BLaER1 (cell line): ENCODE data around the gene MROH2A.

Experiments used
- H3K27ac ChIP-seq: shearing (Covaris generic); formaldehyde crosslinking; 2 replicates; pipeline ENCODE4 v1.8.1; 2022
- H3K27me3 ChIP-seq: shearing (Covaris generic); formaldehyde crosslinking; 2 replicates; pipeline ENCODE4 v1.8.1; 2022
- H3K36me3 ChIP-seq: shearing (Covaris generic); formaldehyde crosslinking; 2 replicates; pipeline ENCODE4 v1.8.1; 2022
- H3K4me1 ChIP-seq: shearing (Covaris generic); formaldehyde crosslinking; 2 replicates; pipeline ENCODE4 v1.8.1; 2022
- H3K4me2 ChIP-seq: shearing (Covaris generic); formaldehyde crosslinking; 2 replicates; pipeline ENCODE4 v1.8.1; 2022
- H3K4me3 ChIP-seq: shearing (Covaris generic); formaldehyde crosslinking; 2 replicates; pipeline ENCODE4 v1.8.1; 2022
- H3K9ac ChIP-seq: shearing (Covaris generic); formaldehyde crosslinking; 2 replicates; pipeline ENCODE4 v1.8.1; 2022
- H3K9me3 ChIP-seq: shearing (Covaris generic); formaldehyde crosslinking; 2 replicates; pipeline ENCODE4 v1.8.1; 2022
- H4K20me1 ChIP-seq: shearing (Covaris generic); formaldehyde crosslinking; 2 replicates; pipeline ENCODE4 v1.8.1; 2022
- Cebpa-rat ChIP-seq: shearing (Covaris generic); IDR thresholded peaks from 2 replicates; pipeline ENCODE4 v1.8.1; 2022

The MROH2A gene

DNA sequence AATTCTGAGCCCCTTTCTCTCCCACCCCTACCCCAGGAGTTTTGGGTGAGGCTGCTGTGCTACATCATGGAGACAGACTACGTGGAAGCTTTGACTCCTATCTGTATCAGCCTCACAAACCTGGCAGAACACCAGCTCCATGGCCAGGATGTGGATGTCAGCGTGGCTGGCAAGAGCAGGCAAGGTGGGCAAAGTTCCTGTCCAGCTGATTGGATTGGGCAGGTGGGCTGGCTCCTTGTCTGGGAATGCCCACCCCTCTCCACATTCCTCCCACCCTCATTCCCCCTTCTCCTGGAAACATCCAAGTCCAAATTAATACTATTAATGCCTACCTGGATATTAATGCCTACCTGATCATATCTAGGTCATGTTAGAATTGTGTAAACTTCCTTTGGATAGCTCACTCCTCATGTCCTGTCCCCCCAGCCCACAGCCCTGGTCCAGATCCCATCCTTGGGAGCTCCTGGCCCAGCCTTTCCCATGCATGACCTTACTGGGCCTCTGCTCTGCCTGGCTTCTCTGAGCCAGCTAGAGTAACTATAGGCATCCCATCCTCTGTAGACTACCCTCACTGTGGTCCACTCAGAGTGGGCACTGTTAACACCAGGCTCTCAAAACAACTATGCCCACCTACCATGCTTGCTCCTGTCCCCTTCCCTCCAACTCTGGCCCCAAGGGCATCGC is 24.1 kb downstream of the MROH2A start:
- Histone ChIP-seq H3K27me3 (no peaks in the 10 kb centered on the region), H3K36me3 (no peaks in the 10 kb centered on the region), H3K9me3 (no peaks in the 10 kb centered on the region), H3K4me3 (no peak overlapping the region), H3K9ac (no peak overlapping the region), H3K4me2 (no peak overlapping the region), H3K27ac (no peak overlapping the region), H4K20me1 (no peaks in the 10 kb centered on the region), H3K4me1 (peaks cover 9% of the 10 kb centered on the region)
- no peak for TF ChIP-seq Cebpa-rat

DNA sequence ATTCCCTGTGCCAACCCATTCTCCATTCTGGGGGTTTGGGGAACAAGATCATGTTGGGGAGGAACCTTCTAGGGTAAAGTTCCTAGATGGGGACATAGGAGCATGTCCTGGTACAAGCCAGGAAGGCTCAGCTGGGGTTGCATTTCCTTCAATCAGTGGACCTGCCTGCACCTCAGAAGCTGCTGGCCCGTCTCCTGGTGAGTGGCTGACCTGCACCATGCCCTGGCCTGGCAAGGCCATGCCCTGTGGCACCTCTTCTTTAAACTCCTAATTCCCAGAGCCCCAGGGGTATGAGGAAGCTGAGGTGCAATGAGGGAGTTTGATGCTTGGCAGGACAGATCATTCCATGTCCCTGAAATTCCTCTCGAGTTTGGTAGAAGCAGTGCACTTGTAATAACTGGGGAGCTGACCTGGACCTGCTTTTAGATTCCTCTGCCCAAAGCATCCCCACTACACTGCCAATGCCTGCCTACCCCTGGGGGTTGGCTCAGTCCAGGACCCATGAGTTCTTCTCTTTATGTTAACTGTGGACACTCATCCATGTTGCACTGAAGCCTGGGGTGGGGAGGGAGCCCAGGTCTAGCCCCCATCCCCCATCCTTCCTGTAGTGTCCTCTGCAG is 25.3 kb downstream of the MROH2A start:
- H3K9me3 ChIP-seq = no peaks in the 10 kb centered on the region
- H3K4me3 ChIP-seq = no peak overlapping the region
- peaks cover 9% of the 10 kb centered on the region for H3K4me1 ChIP-seq
- no peak for TF ChIP-seq Cebpa-rat
- H3K4me2 ChIP-seq = no peak overlapping the region
- no peak overlapping the region for H3K27ac ChIP-seq
- no peaks in the 10 kb centered on the region for H3K27me3 ChIP-seq
- H4K20me1 ChIP-seq = no peaks in the 10 kb centered on the region
- H3K9ac ChIP-seq = no peak overlapping the region
- H3K36me3 ChIP-seq = no peaks in the 10 kb centered on the region

DNA sequence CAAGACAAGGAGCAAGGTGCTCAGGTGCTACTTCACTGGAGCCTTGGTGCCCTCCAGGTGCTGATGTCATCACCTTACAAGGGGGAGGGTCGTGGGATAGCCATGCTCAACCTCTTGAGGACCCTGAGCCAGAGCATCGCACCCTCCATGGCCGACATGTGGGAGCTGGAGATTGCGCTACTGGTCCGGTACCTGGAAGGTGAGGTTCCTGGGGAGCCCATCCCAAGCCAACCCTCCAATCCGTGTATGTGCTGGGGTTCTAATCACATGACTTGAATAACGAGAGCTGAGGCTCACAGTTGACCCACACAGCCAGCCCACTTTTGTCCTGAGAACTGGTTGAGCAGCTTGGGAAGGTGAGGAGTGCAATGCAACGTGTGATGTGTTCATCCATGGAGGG is 25.9 kb downstream of the MROH2A start:
- no peak for TF ChIP-seq Cebpa-rat
- Histone ChIP-seq H3K9ac (no peak overlapping the region), H3K4me3 (no peak overlapping the region), H3K4me1 (peaks cover 9% of the 10 kb centered on the region), H3K27ac (no peak overlapping the region), H3K9me3 (no peaks in the 10 kb centered on the region), H3K4me2 (no peak overlapping the region), H3K36me3 (no peaks in the 10 kb centered on the region), H3K27me3 (no peaks in the 10 kb centered on the region), H4K20me1 (no peaks in the 10 kb centered on the region)

DNA sequence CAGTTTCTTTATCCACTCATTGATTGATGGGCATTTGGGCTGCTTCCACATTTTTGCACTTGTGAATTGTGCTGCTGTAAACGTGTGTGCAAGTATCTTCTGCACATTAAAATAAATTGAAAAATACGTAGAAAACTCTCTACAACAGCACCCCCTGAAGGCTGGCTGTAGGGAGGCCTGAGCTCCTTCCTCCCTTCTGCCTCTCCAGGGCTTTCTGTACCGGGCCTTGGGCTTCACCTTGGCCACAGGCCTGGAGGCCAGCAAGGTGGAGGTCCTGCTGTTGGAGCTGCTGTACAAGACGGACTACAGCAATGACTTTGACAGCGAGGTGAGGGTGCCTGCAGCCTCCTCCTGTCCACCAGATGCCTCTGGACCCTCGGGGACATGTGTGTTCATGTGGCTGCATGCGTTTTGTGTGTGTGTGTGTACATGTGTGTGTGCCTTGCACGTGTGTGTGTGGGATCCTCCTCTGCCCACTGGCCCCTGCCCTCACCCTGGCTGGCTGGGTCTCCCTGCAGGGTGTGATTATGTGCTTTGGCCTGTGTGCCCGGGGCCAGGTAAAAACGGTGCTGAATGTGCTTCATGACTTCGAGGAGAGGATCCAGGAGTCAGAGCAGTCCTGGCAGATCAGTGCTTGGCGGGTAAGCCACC is 29.2 kb downstream of the MROH2A start:
- TF ChIP-seq Cebpa-rat = no peak
- H3K27ac ChIP-seq = no peak overlapping the region
- no peaks in the 10 kb centered on the region for H3K36me3 ChIP-seq
- no peak overlapping the region for H3K9ac ChIP-seq
- H4K20me1 ChIP-seq = no peaks in the 10 kb centered on the region
- H3K9me3 ChIP-seq = no peaks in the 10 kb centered on the region
- H3K4me3 ChIP-seq = no peak overlapping the region
- H3K4me2 ChIP-seq = no peak overlapping the region
- H3K27me3 ChIP-seq = no peaks in the 10 kb centered on the region
- no peaks in the 10 kb centered on the region for H3K4me1 ChIP-seq

DNA sequence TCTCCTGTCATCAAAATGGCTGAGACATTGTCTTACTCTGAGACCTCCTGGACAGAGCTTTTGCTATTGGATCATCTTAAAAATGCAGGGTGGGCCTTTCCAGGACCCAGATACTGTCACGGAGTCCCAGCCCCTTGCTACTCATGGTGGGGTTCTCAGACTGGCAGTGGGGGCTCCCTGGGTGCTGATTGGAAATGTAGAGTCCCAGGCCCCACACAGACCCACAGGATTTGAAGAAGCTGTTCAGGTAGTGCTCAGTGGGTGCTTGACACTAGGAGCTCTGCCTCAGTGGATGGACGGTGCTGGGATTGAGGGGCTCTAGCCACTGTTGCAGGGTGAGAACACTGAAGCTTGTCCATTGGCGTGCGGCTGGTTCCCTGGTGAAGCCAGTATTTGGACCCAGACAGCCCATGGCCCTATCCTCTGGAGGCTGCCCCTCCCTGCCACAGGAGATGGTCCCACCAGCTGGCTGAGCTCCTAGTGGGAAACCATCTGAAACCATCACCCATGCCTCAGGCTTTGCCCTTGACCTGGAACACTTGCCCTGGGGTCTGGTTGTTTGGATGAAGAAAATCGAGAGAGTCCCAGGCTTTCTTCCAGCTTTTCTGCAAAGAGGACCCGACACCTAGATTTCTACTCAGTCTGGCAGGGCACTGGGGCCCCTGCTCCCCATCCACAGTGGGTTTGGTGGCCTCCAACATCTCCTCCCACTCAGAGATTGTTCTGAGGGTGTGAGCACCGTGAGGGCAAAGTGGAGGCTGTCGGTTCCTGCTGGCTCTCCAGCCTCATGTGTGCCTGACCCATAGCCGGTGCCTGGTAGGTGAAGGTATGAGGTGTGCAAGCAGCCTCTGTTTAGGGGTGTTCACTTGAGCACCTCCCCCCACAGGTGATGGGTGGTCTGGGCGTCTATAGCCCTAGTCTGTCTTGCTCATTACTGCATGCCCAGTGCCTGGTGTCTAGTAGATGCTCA is 30.1 kb downstream of the MROH2A start:
- no peaks in the 10 kb centered on the region for H3K36me3 ChIP-seq
- H3K4me2 ChIP-seq = no peak overlapping the region
- H3K27me3 ChIP-seq = no peaks in the 10 kb centered on the region
- no peak for TF ChIP-seq Cebpa-rat
- H3K27ac ChIP-seq = no peak overlapping the region
- no peak overlapping the region for H3K9ac ChIP-seq
- H3K4me3 ChIP-seq = no peak overlapping the region
- no peaks in the 10 kb centered on the region for H4K20me1 ChIP-seq
- H3K4me1 ChIP-seq = no peaks in the 10 kb centered on the region
- no peaks in the 10 kb centered on the region for H3K9me3 ChIP-seq

DNA sequence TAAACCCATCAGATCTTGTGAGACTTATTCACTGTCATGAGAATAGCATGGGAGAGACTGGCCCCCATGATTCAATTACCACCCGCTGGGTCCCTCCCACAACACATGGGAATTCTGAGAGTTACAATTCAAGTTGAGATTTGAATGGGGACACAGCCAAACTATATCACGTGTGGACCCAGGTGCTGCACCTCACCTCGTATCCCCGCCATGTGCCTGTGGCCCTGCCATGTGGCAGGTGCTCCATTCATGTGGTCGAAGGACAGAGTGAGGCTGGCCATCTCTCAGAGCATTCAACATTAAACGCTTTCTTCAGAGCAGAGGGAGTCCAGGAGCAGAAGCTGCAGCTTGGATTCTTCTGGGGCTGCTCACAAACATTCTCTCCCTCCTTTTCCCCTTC is 32.3 kb downstream of the MROH2A start:
- H3K9me3 ChIP-seq = no peaks in the 10 kb centered on the region
- H3K36me3 ChIP-seq = no peaks in the 10 kb centered on the region
- no peak overlapping the region for H3K4me3 ChIP-seq
- no peak for TF ChIP-seq Cebpa-rat
- H4K20me1 ChIP-seq = no peaks in the 10 kb centered on the region
- H3K27me3 ChIP-seq = no peaks in the 10 kb centered on the region
- no peaks in the 10 kb centered on the region for H3K4me1 ChIP-seq
- no peak overlapping the region for H3K4me2 ChIP-seq
- H3K27ac ChIP-seq = no peak overlapping the region
- H3K9ac ChIP-seq = no peak overlapping the region

DNA sequence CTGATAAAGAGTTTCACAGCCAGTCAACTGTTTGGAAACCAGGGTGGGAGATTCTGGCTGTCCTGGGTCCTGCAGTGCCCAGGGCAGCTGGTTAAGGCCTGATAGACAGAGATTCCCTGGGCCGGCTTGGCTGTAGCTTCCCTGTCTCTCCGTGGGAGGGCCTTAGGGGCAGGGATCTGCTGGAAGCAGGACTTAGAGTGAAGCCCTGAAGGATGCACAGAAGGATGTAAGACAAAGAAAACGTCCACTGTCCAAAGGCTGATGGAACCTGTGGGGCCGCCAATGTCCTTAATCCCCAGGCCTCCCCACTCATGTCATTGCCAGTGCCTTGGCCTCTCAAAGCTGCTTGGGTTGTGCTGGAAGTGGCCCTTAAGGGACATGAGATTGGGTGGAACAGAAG is 33.0 kb downstream of the MROH2A start:
- Histone ChIP-seq H3K4me2 (no peak overlapping the region), H3K4me3 (no peak overlapping the region), H3K27ac (no peak overlapping the region), H3K36me3 (no peaks in the 10 kb centered on the region), H3K4me1 (no peaks in the 10 kb centered on the region), H3K9ac (no peak overlapping the region), H4K20me1 (no peaks in the 10 kb centered on the region), H3K9me3 (no peaks in the 10 kb centered on the region), H3K27me3 (no peaks in the 10 kb centered on the region)
- no peak for TF ChIP-seq Cebpa-rat

DNA sequence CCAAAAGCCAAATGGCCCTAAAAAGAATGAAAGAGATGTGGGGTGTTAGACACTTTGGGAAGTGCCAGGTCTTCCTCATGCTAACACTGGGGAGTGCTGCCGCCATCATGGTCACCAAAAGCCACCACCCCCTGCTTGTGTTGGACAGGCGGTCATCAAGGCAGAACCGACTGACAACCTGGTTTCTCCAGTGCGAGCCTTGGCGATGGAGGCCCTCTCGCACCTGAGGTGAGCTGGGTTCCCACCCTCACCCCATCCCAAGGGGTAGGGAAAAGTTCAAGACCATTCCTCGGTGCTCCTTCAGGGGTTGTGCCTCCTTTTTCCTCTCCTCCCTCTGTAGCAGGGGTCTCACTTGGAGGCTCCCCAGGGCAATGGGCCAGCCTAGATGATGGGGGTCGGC is 33.6 kb downstream of the MROH2A start:
- Histone ChIP-seq H3K4me3 (no peak overlapping the region), H3K27me3 (no peaks in the 10 kb centered on the region), H3K9me3 (no peaks in the 10 kb centered on the region), H3K36me3 (no peaks in the 10 kb centered on the region), H4K20me1 (no peaks in the 10 kb centered on the region), H3K4me1 (peaks cover 5% of the 10 kb centered on the region), H3K27ac (no peak overlapping the region), H3K4me2 (no peak overlapping the region), H3K9ac (no peak overlapping the region)
- no peak for TF ChIP-seq Cebpa-rat

DNA sequence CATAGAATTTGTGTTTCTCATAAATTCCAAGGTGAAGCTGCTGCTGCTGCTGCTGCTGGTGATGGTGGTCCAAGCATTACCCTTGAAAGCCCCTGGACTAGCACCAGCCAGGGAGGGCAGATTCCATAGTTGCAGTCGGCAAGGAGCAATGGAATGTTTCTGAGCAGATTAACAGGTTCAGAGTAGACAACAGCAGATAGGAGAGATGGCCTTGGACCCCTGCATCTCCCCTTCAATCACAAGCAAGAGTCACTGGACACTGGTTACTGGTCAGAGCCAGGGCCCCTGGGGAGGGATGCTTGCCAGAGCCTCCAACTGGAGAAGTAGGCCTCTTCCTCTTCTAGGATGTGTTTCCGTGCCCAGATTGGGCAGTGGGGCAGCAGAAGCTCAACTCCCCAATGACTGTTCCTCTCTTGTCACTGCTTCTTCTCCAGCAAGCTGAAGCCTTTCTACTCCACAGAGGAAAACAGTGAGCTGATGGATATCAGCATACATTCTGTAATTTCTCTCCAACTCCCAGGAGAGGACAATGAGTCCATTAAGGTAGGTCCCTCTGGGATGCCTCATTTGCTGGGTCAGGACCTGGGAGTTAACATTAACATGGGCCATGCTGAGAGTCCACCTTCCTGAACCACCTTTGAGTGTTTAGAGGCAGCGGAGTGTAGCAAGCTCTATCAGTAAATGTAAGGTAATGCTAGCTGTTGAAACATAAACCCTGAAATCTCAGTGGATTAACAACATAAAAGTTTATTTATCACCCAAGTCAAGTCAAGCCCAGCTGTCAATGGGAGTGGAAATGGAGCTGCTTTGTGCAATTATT is 35.3 kb downstream of the MROH2A start:
- no peaks in the 10 kb centered on the region for H3K27me3 ChIP-seq
- no peaks in the 10 kb centered on the region for H4K20me1 ChIP-seq
- no peaks in the 10 kb centered on the region for H3K9me3 ChIP-seq
- no peak overlapping the region for H3K9ac ChIP-seq
- no peak overlapping the region for H3K27ac ChIP-seq
- H3K4me1 ChIP-seq = peaks cover 20% of the 10 kb centered on the region
- H3K4me2 ChIP-seq = no peak overlapping the region
- no peak for TF ChIP-seq Cebpa-rat
- no peaks in the 10 kb centered on the region for H3K36me3 ChIP-seq
- no peak overlapping the region for H3K4me3 ChIP-seq
